Skin of body (tissue), 2 donors: ENCODE results near the gene IL17C. TPM values are rescaled to one million over a fixed set of nuclear protein-coding genes. Genes with fewer than 3 reads are reported as not detected.

Experiments
- DNase-seq: peaks from one replicate; lab custom pipeline; 2025; lab: John Stamatoyannopoulos, UW
- total RNA-seq: library from RNA; depleted of rRNA; stranded (reverse); fragments of >200 nt; gene quantifications from one replicate; pipeline ENCODE4 v1.2.3, GENCODE V29; 2014

IL17C gene
- total RNA-seq, 1 donor from 2014 or later, result 0.39 TPM

DNA sequence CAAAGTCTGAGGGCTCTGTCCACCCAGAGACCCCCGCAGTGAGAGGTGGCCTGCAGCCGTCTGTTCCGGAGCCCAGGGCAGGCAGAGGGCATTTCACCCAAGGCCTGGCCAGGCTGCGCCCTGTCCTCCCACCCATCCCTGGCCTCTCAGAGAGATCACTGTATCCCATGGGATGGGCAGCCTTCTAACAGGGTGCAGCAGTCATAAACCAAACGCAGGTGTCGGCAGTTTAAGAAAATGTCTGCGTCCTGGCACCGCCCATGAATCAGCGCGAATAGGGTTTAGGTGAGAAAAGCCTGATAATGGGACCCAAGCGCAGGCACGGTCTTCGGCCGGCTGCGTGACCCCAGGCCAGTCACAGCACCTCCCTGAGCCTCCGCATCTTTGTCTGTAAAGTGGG is 7.1 kb downstream of the IL17C start:
- no peak for DNase-seq

GRCh38 chr16:88645941-88646340 is 7.6 kb downstream of the IL17C start:
- no peak for DNase-seq

- DNase-seq, result no peak
Observed at GRCh38 chr16:88646345-88647034, 8.1 kb downstream of the IL17C start.

DNA sequence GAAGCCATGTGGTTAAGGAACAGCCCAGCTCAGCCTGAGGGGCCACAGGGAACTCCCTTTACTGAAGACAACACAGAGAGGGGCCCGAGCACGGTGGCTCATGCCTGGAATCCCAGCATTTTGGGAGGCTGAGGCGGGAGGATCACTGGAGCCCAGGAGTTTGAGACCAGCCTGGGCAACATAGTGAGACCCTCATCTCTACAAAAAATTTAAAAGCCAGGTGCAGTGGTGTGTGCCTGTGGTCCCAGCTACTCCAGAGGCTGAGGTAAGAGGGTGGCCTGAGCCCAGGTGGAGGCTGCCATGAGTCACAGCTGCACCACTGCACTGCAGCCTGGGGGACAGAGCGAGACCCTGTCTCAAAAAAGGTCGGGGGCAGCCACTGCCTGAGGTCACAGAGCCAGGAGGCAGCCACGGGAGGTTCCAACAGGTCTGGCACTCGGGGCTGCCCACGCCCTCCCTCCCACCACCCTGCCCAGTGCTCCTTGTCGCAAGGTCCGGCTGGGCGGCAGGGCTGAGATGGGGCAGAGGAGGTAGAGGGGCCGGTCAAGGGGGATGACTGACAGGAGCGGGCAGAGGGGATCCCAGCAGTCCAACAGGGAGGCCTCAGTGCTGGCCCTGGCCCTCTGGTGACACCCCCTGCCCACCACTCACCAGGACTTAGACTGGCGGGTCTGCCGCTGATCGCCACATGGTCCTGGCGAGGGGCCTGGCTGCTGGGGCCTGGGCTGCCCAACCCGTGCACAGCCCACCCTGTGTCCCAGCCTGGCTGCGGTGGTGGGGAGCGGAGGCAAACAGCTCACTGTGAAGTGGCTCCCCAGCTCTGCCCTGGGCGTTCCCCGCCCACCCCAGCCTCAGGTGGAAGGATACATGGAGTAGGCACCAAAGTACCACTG is 9.1 kb downstream of the IL17C start:
- no peak for DNase-seq

DNA sequence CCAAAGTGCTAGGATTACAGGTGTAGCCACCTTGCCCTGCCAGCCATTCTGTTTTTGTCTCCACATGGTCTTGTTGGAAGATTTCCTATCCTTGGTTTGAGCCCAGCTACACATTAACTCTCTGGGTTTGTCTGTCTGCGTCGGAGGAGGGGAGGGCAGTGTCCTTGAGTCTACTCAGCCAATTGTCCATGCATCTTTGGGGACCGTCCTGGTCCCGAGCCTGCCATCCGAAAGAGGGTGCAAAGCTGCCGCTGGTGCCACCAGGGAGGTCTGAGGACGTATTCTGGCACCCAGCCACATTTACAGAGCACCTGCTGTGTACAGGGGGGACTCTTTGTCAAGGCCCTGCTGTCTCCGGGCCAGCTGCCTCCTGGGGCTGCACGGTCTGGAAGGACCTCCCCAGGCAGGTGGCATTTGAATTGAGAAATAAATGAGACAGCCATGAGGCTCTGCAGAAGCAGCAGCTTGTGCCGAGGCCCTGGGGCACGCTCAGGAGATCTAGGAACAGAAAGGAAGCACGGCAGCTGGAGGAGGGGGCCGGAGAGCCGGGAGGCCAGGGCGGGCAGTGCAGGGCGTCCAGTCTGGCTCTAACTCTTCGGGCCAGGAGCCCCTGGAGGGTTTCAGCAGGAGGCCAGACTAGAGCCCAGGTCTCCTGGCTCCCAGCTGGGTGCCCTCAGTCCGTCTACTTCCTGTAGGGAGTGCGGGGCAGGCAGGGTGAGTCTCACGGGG is 11.0 kb downstream of the IL17C start:
- no peak for DNase-seq

GRCh38 chr16:88649924-88650748 is 11.8 kb downstream of the IL17C start:
- no peak for DNase-seq

- no peak for DNase-seq
Observed at GRCh38 chr16:88650749-88651275, 12.4 kb downstream of the IL17C start, which contains the start of gene CYBA. Gene CYBA (minus strand): TSS chr16:88651053. CDS start chr16:88651013, 40 bp downstream.

DNA sequence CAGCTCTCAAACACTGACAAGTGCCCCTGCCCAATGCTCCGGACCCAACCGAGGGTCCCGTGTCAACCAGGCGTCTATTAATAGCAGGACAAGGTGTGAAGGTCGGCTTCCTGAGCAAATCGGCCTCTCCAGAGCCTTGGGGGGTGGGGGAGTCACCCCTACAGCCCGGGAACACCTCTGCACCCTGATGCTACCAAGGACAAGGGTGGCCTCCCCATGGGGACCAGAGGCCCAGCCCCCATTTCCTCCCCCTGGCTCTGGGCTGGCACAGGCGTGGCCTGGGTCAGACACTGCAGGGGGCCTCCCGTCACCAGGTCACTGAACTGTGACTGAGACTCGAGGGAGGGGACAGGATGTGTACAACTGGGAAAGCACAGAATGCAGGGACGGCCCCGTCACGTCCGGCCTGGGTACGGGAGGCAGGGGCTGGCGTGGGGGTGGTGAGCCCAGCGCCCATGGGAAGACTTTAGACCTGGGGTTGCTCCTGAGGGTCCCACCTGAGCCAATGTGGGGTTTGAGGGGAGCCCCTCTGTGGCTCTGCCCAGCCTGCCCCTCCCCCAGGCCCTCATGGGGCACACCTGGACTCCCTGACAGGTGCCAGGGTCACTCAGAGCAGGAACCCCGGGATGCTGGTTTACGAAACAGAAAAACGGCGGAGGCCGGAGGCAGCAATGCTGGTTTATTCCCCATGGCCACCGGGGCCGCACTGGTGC is 13.1 kb downstream of the IL17C start:
- no peak for DNase-seq

DNA sequence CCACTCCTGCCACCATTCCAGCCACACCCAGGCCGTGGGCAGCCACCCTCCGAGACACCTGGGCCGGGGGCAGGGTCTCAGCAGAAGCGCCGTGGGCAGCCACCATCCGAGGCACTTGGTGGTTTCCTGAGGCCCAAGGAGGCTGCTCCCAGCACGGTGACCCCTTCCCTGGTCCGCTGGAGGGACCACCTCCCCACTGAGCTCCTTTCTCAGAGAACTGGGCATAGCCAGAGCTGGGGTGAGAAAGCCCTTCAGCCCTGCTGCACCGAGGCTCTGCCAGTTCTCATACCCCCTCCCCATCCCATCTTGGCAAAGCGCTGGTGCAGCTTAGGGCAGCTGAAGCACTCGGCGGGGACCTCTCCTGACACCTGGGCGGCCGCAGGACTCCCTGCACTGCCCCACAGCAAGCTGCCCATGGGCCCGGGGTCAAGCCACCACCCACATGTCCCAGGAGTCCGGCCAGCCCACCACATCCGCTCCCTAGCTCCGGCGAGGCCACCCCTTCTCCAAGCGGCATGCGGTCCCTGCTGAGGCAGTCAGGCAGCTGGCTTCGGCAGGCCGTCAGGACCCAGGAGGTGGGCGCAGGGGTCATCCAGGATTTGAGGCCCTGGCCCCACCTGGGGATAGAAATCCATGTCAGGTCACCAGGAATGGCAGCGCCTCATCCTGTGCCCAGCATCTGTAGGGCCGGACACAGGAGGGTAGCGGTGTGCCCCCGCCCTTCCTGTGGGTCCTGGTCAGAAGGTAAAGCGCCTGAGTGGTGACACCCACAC is 13.8 kb downstream of the IL17C start:
- DNase-seq, result no peak

DNA sequence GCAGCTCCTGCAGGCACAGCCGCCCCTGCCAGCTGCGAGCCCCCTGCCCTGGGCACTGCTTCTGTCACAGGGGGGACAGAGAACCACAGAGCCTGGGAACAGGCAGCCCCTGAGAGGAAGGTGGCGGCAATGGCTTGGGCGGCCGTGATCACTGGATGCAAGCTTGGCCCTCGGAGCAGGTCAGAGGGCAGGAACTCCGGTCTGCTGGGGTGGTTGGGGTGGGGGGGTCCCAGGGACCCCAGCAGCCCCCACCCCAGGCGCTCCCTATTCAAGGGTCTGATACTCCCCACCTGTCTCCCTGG is 14.3 kb downstream of the IL17C start:
- no peak for DNase-seq

DNA sequence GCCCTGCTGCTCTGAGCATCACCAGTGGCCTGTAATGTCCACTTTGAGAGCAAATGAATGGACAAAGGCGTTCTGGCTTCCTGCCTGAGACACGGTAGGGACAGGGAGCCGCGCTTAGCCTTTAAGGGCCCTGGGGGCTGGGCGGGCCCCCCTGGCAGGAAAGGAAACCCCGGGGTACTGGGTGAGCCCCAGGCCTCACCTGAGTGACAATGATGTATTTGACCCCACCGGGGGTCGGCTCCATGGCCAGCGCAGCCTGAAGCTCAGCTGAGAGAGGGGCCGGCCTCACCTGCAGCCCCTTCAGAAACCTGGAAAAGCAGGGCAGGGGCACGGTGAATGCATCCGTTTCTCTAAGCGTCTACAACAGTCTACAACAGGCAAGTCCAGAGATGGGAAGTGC is 14.7 kb downstream of the IL17C start:
- DNase-seq, result no peak

DNA sequence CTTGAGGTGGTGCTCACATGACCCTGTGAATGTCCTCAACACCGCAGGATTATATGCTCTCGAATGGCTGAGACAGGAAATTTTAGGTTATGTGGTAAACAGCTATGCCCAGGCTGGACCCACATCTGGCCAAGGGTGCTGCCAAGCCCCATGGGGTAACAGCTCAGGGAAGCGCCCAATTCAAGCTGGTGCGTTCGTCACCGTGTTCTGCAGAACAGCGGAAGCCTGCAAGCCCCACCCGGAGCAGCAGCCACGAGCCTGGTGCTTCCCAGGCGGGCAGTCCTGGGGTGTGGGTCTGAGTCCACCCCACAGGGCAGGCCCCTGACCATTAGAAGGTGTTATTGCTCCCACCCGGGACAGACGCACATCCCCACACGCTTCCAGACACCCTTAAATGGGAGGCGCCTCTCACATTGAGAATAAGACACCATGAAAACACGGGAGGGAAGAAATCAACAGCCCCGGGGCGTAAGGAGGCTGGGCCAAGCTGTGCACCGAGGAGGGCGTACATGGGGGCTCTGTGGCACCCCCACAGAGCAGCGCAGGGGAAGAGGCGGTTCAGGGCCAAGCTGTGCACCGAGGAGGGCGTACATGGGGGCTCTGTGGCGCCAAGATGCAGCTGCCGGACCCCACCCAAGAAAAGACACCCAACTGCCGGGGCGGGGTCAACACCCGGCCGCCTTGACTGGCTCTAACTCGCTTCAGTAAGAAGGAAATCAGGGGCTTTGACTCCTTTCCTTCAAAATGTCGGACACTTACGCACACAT is 15.4 kb downstream of the IL17C start:
- no peak for DNase-seq

- no peak for DNase-seq
Observed at GRCh38 chr16:88654363-88655052, 16.1 kb downstream of the IL17C start.

DNA sequence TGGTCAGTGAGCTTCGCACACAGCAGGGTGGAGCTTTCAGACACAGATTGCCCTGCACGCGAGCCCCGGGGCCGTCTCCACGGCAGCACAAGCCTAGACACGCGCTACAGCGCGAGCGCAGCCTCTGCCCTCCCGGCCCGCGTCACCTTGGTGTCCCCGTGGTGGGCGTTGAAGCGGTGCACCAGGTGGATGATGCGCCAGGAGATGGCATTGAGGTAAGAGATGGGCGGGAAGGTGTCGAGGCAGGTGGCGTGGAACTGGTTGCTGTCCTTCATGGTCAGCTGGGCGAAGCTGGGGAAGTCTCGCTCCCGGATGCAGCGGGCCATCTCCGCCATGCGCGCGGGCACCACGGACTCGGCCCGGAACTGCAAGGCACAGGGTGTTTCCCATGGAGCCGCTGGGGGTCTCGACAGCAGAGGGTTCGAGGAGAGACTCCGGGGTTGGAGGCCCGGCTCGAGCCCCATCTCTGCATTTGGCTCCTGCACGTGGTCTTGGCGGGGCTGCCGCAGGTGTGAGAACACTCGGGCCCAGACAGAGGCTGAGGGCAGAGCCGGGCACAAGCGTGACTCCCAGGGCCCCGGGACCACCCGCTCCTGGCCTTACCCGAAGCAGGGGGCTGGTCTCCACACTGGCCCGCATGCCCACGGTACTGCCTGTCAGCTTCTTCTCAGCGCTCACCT is 16.8 kb downstream of the IL17C start:
- no peak for DNase-seq

DNA sequence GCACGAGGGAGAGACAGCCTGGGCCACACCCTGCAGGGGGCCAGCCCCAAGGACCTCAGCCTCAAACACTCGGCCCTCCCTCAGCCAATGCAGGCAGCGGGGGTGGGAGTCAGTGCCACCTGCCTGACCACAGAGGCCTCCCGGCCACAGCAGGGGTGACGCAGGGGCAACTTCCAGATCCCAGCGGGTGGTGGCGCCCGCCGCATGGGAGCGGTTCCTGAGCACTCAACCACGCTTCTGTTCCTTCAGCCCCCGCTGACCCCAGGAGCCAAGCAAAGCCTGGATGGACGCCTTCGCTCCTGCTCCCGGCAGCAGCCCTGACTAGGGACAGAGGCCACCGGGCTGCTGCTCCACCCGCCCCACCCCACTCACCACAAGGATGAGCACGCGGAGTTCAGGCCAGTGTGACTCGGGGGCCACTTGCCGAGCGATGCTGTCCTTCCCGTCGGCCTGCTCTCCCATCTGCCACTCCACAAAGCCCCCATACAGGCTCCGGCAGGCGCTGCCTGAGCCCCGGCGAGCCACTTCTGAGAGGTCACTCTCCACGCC is 17.4 kb downstream of the IL17C start:
- no peak for DNase-seq

DNA sequence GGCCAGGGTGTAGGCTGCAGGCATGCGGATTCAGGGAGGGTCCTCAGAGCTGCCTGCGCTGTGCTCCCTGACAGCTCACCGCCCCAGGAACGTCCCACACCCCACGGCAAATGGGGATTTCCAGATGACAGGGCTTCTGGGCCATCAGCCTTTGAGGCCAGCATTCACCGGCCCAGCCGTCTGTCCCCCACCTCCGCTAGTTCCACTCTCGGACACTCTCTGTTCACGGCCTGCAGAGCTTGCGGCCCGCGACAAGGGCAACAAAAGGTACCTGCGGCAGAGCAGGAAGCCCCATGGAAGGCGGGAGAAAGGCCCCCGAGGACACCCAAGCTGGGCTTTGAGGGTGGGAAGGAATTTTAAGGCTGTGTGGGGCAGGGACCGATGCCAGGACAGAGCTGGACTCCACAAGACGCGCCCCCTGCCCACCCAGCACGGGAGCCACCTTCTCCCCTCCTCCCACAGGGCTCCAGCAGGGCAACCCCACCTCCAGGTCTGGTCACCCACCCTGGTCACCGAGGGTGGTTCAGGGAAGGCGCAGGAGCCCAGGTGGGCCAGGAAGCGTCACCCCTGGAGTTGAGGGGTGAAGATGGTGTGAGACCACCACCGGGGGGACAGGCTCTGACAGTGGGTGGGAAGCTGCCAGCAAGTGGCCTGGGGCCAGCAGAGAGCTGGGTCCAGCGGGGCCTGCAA is 18.1 kb downstream of the IL17C start:
- DNase-seq, result no peak

- no peak for DNase-seq
Observed at GRCh38 chr16:88657371-88657770, 19.0 kb downstream of the IL17C start.
